ENCODE results near the gene FBXO28.

GRCh38 chr1:224172229-224172628 lies 58.3 kb downstream of the FBXO28 start:
- no peak for TF ChIP-seq CTCF (IDR thresholded peaks at IDR 0.05; ENCODE audit: poor library complexity, severe bottlenecking)
- TF ChIP-seq EZH2 (IDR thresholded peaks at IDR 0.05; ENCODE audit: borderline replicate concordance, insufficient read depth, low read length, poor library complexity, severe bottlenecking), result no peak
- TF ChIP-seq RAD21 (conservative IDR thresholded peaks at IDR 0.05), result no peak
